ENCODE measurements around the gene TSHZ2.

TSHZ2 gene

GRCh38 chr20:53279735-53280134 lies 307.6 kb downstream of the TSHZ2 start:
- TF ChIP-seq, protein P1, sequence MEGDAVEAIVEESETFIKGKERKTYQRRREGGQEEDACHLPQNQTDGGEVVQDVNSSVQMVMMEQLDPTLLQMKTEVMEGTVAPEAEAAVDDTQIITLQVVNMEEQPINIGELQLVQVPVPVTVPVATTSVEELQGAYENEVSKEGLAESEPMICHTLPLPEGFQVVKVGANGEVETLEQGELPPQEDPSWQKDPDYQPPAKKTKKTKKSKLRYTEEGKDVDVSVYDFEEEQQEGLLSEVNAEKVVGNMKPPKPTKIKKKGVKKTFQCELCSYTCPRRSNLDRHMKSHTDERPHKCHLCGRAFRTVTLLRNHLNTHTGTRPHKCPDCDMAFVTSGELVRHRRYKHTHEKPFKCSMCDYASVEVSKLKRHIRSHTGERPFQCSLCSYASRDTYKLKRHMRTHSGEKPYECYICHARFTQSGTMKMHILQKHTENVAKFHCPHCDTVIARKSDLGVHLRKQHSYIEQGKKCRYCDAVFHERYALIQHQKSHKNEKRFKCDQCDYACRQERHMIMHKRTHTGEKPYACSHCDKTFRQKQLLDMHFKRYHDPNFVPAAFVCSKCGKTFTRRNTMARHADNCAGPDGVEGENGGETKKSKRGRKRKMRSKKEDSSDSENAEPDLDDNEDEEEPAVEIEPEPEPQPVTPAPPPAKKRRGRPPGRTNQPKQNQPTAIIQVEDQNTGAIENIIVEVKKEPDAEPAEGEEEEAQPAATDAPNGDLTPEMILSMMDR (conservative IDR thresholded peaks at IDR 0.05): no peak
- TF ChIP-seq ZFX (IDR thresholded peaks at IDR 0.05): no peak
- H3K27ac ChIP-seq: no peak overlapping the region

- TF ChIP-seq, protein P1 (conservative IDR thresholded peaks at IDR 0.05): no peak
- TF ChIP-seq ZFX (IDR thresholded peaks at IDR 0.05): no peak
- H3K27ac ChIP-seq: no peak overlapping the region
These were observed 309.5 kb downstream of the TSHZ2 start for GRCh38 chr20:53281557-53282117.

DNA sequence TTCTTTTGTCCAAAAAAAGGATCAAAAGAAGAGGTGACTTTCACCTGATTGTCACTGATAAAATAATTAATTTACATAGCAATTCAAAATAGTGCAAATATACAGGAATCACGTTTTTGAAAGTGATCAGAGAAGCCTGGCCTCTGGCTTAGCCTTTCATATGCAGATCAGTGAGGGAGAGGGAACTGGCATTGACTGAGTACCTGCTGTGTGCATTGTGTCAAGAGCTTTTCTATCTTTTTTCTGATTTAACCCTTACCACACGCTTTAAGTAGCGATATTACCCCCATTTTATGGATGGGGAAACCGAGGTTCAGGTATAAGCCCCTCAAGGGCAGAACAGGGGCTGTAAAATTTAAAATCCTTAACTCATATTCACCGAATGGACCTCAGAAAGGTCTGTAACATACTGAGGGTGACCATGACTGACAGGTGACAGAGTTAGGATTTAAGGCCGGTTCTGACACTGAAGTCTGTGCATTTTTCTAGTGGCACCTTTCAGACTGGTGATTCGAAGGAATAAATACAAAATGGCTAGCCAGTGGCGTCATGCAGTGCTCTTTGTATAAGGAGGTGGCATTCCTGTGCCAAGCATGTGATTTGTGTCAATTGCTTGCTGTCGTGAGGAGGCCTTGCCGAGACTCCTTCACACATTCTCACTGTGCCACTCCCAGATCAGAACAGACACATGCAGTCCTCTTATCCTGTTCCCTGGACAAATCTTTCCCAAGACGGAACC lies 310.2 kb downstream of the TSHZ2 start:
- no peak overlapping the region for H3K27ac ChIP-seq

GRCh38 chr20:53283011-53283410 lies 310.9 kb downstream of the TSHZ2 start:
- TF ChIP-seq ZFX (IDR thresholded peaks at IDR 0.05): no peak
- TF ChIP-seq, protein P1 (conservative IDR thresholded peaks at IDR 0.05): no peak
- no peak overlapping the region for H3K27ac ChIP-seq

More for the DNA sequence above, 310.2 kb downstream of the TSHZ2 start:
- TF ChIP-seq, protein P1 (conservative IDR thresholded peaks at IDR 0.05): no peak
- no peak for TF ChIP-seq ZFX (IDR thresholded peaks at IDR 0.05)

DNA sequence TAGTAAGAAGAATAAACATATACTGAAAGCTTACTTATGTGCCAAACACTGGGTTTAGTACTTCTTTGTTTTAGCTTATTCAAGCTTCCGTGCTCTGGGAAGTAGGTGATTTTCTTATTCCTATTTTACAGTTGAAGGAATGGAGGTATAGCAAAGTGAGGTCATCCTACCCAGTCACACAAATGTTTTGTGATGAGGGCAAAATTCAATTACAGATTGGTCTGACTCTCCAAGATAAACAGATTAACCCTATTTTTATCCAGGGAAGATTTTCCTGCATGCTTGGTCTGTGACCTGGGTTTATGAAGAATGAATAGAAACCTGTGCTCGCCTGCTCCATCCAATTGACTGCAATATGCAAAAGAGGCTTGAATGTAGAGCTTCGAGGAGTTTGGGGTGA lies 311.4 kb downstream of the TSHZ2 start:
- H3K27ac ChIP-seq: no peak overlapping the region
- no peak for TF ChIP-seq ZFX (IDR thresholded peaks at IDR 0.05)
- TF ChIP-seq, protein P1 (conservative IDR thresholded peaks at IDR 0.05): no peak

- TF ChIP-seq ZFX (IDR thresholded peaks at IDR 0.05): no peak
- TF ChIP-seq, protein P1 (conservative IDR thresholded peaks at IDR 0.05): no peak
These were observed 312.1 kb downstream of the TSHZ2 start for GRCh38 chr20:53284256-53284655.

DNA sequence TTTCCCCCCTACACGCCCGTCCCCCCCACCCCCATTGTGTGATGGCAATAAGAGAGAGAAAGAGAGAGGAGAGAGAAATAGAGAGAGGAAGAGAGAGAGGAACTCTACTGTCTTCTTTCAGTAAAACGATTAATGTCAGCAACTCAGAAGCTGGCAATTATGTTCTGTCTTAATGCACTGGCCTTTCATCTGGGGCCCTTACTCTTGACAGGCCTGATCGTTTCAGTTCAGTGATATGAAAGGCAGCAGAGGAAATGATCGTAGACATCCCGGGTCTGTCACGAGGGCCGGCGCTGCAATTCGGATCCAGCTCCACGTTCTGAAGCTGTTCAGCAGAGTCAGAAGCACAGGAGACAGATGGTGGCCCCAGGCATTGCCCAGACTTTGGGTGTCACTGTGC lies 312.5 kb downstream of the TSHZ2 start:
- H3K27ac ChIP-seq: no peak overlapping the region
- TF ChIP-seq, protein P1 (conservative IDR thresholded peaks at IDR 0.05): no peak
- TF ChIP-seq ZFX (IDR thresholded peaks at IDR 0.05): no peak

More at GRCh38 chr20:53284256-53284655, 312.1 kb downstream of the TSHZ2 start:
- H3K27ac ChIP-seq: no peak overlapping the region

Data from C4-2B (cell line).